NCI-H2227 (cell line): ENCODE data around the gene TULP1.

Experiments
- DNase-seq: peaks from one replicate; lab custom pipeline; 2025; ENCODE audit not compliant: unreplicated experiment; lab: John Stamatoyannopoulos, UW

Gene TULP1

GRCh38 chr6:35497571-35498421 lies 14.9 kb downstream of the TULP1 start:
- DNase-seq = peak; percentile 47

- peak; percentile 68 for DNase-seq
Measured at GRCh38 chr6:35496841-35497570, 15.7 kb downstream of the TULP1 start, which contains the start of gene TEAD3. Gene TEAD3 (minus strand): TSS chr6:35497079.

DNA sequence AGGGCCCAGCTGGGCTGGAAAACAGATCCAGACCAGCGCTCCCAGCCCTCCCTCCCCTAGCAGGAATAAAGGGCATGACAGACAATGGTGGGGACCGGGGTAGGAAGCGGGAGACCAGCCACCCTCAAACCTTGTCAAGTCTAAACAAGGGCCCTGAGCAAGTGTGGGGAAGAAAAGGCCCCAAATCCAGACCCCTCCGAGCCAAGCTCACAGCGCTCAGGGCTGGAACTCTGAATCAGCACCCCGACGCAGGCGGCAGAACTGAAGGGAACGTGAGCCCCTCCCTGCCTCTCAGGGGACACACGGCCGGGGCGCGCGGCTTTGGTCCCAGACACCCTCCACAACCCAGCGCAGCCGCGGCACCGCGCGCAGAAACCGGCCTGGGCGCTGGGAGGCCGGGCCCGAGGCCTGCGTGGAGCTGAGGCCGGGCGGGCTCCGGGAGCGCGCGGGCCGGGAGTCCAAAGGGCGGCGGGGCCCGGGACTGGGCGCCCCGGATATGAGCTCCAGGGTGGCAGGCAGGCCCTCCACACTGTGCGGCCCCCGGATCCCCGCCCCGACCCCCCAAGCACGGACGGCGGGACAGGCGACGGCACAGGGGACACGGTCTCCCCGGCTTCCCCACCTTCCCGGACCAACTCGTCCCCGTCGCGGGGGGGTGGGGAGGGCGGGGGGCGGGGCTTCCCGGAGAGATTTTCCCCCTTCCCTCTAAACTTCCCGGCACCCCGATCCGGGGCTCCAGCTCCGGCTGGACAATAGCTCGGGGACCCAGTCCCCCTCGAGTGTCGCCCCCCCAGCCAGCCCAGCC lies 16.5 kb downstream of the TULP1 start:
- peak; percentile 37 for DNase-seq

DNA sequence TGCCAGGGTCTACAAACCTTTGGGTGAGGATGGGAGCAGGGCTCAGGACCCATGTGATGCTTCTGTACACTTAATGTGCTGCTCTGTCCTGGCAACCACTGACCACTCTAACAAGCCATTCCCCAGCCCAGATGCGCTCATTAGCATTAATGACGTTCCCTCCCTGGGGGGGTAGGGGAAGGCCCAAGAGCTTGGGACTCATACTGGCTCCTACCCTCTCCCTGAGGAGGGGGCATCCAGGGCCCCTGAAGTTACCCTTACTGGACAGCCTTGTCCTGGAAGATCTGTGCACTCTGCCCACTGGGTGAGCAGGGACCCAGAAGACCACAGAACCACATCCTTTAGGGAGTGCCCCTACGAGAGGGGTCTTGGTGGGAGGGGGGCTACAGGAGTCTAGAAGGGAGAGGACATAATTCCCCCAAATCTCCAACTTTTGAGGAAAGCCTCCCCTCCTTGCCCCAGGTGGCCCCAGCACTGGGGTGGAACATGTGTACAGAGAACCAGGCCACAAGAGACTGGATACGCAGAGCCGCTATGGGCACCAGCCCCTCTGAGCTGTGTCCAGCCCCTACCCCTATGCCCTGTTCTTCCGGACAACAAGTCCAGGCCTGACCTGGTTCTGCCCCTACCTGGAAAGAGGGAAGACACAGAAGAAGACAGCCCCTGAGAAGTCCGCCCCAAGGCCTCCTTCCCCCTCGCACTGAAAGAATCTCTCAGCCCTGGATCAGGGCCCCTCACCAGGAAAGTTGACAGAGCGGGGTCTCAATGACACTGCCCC lies 17.2 kb downstream of the TULP1 start:
- DNase-seq = no peak

- DNase-seq = no peak
Measured at GRCh38 chr6:35494161-35494563, 18.5 kb downstream of the TULP1 start.

GRCh38 chr6:35493307-35493983 lies 19.3 kb downstream of the TULP1 start:
- no peak for DNase-seq

GRCh38 chr6:35492974-35493284 lies 19.8 kb downstream of the TULP1 start:
- no peak for DNase-seq

DNA sequence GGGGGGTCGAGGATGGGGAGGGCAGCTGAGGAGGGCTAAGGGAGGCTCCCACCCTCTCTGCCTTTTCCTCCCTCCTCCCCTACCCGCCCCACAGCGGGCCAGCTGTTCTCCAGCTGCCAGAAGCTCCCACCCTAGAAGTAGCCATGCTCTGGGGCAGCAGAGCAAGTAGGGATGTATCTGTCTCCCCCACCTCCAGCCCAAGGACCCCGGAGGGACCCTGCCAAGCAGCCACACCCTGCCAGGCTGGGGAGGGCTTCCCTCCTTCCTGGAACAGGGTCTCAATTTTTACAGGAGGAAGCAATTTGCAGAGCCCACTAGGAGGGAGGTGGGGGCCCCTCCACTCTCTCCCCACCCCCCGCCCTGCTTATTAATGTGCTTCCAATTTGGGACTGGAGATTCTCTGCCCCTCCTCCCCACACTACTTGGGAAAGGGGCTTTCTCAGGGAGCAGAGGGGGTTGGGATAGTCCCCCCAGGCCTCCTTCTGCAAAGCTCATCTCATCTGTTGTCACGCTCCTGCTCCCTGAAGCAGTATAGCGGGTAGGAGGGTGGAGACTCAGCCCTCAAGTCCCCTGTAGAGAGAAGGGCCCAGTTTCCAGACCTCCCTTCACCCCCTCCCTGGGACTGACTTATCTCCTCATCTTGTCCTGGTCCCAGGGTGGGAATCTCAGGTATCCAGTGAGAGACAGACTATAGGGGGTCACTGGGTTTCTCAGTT lies 20.3 kb downstream of the TULP1 start:
- DNase-seq = no peak

DNA sequence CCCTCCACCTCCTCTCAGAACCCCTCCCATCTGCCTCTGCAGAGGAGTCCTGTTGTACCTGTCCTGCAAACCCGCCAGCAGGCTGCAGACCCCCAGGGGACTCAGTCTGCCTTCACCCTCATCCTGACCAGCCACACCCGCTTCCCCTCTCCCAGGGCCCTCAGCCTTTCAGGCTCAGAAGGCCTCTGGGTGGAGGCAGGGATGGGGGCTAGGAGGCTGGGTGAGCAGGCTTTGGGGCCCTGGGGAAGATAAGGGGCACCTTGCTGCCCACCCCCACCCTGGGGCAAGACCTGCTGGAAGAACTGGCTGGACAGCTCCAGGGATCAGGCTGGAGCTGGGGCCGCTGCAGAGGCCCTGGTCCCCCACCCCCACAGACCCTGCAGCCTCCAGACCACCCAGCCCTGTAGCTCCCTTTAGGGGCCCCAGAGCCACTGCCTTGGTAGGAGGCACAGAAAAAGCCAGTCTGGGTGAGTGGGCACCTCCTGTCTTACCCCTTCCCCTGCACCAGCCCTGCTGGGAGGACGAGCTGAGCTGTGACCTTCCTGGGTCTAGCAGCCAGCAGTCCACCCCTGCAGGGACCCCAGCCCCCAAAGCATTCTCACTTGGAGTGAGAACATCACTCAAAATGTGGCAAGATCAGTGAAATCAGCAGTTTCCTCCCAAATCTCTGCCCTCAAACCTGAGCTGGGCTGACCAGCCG lies 21.0 kb downstream of the TULP1 start:
- DNase-seq = no peak

DNA sequence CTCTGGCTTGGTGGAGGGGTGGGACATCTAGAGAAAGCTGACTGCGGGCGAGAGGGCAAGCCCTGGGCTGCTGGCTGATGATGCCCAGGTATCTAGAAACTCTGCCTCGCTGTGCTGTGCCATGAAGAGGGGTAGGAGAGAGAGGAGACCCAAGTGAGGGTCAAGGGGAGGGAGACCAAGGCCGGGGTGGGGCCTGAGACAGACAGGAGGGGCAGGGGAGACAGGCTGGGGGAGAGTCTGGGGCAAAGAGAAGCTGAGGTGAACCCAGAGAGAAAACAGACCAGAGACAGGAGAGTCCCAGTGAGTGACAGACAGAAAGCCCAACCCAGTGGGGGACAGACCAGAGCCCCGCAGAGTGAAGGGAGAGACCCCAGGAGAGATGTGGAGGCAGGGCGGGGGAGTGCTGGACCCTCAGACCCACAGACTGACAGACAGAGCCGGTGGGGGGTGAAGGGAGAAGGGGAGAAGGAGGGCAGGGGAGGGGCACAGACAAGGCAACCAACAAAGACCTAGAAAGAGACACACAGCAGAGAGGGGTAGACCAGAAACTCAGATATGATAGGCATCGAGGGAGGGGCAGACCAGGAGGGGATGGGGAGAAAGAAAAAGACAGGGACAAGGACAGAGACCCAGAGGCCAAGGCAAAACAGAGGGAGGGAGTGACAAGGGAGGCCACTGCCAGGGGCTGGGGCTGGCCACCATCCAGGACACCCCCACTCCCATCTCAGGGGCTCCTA lies 21.7 kb downstream of the TULP1 start:
- no peak for DNase-seq

DNA sequence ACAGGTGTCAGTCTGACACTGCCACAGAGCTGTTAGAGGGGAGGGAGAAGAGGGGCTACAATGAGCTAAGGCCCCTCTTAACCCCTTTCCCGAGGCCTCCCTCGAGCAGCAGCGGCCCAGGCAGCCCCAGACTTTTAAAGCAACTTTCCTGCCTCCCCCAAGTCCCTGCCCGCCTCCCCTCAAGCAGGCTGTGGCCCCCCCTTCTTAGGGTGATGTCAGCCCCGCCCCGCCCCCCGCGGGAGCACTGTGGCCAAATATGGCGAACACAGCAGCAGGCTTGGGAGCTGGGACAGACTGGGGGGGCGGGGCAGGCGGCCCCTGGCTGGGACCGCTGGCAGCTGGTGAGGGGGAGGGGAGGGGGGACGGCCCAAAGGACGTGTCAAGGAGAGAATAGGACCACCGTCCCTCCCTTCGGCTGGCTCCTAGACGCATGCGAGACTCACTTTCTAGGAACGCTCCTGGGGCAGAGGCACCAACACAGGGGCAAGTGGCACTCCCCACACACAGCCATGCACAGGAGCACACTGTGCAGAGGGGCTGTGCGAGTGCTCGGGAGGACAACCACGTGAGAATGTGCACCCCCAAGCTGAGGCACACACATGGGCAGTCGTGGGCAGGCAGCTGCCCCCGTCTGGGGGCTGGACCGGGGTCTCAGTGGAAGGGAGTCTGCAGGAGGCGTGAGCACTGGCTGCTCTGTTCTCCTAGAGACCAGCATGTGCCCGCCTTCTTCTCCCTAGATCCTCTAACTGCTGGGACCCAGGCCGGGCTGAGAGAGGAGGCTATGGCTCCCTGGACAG lies 22.5 kb downstream of the TULP1 start:
- DNase-seq = peak; percentile 78

- no peak for DNase-seq
Measured at GRCh38 chr6:35489066-35489465, 23.6 kb downstream of the TULP1 start.

DNA sequence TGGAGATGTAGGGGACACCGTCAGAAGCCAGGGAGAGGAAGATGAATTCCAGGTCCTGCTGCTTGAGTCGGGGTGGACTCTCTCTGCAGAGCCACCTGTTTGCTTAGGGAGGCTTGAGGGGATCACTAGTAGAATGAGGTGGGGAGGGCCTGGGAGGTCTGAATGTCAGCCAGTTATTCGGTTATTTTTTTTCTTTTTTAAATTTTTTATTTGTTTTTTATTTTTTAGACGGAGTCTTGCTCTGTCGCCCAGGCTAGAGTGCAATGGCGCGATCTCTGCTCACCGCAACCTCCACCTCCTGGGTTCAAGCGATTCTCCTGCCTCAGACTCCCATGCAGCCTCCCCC lies 24.2 kb downstream of the TULP1 start:
- DNase-seq = no peak

DNA sequence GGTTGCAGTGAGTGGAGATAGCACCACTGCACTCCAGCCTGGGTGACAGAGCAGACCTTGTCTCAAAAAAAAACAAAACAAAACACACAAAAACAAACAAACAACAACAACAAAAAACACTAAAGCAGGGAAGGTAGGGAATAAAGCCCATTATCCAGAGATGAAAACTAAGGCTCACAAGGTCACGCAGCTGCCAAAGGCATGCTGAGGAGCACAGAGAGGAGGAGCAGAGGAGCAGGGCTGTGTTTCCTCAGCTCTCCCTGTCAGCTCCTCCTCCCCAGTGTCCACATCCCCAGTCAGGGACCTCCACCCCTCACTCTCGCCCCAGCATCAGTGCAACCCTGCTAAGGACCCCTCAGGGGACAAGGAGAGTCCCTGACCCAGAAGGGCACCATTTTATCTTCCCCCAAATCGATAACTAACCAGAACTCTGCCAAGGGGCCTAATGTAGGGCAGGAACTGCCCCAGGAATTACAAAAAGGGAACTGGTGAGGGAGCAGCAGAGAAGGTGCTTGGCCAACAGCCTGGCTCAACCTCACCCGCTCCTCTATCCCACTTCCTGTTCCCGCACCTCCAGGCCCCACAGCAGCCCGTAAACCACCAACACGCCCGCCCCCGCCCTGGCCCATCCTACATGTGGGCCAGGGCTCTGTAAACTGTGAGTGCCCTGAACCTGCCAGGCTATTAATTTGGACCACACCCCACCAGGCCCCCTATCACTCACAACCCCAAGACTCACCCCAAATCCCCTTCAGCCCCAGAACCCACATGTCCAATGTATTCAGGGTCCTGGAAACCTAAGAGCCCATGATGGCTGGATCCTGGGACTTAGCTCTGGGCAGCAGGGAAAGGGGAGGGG lies 24.8 kb downstream of the TULP1 start:
- DNase-seq = no peak

DNA sequence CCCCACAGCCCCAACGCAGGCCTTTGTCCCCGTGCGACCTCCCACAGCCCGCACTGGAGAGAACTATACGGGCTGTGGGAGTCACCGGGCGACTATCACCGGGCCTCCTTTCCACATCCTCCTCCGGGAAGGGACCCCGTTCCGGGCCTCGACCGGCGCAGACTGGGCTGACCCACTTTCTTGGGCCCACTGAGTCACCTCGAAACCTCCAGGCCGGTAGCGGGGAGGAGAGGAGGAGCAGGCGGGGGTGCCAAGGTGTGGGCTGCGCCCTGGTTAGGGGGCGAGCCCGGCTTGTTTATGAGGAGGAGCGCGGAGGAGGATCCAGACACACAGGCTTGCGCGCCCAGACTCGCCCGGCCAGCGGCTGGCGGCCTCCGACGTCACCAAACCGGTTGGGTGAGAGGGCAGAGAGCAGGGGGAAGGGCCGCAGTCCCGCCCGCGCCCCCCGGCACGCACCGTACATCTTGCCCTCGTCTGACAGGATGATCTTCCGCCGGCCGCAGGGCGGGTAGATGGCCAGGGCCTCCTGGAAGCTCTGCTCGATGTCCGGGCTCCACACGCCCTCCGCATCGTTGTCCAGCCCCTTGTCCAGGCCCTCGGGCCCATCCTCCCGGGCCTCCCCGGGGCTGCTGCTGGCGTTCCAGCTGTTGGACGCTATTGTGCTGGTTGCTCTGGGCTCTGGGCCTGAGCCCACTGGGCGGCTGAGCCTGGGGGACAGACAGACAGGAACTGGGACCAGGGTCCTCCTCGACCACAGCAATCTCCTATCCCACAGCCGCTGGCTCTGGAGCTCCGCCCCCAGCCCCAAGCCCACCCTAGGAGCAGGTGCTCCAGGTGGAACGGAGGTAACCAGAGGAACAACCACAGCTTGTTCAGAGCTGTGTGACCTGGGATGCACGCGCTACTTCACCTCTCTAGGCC lies 26.4 kb downstream of the TULP1 start:
- no peak for DNase-seq

GRCh38 chr6:35485402-35485877 lies 27.3 kb downstream of the TULP1 start:
- DNase-seq = no peak
